H9 (cell line): ENCODE results near the gene LDB3. TPM values are rescaled to one million over a fixed set of nuclear protein-coding genes. Genes with fewer than 3 reads are reported as not detected.

ENCODE experiments used
- DNase-seq: peaks from one replicate; pipeline ENCODE4 v3.0.0-alpha.2; 2017
- H2AFZ ChIP-seq: one replicate; pipeline ENCODE4 v1.6.1; 2013; ENCODE audit warnings: mild to moderate bottlenecking, low read length, control low read depth, moderate library complexity
- H2AK5ac ChIP-seq: 2 replicates; pipeline ENCODE4 v1.6.1; 2013; ENCODE audit warnings: low read length, control low read depth, mixed read lengths; ENCODE audit not compliant: insufficient read length
- H2BK120ac ChIP-seq: one replicate; pipeline ENCODE4 v1.6.1; 2013; ENCODE audit warnings: low read depth, mild to moderate bottlenecking, low read length, control low read depth, inconsistent platforms; ENCODE audit not compliant: poor library complexity, severe bottlenecking
- H2BK12ac ChIP-seq: 2 replicates; pipeline ENCODE4 v1.6.1; 2013; ENCODE audit warnings: low read length, control low read depth, mixed read lengths, low read depth; ENCODE audit not compliant: insufficient read length
- H2BK15ac ChIP-seq: 2 replicates; pipeline ENCODE4 v1.6.1; 2013; ENCODE audit warnings: low read depth, low read length, control low read depth
- H2BK20ac ChIP-seq: one replicate; pipeline ENCODE4 v1.6.1; 2013; ENCODE audit warnings: low read depth, mild to moderate bottlenecking, low read length, control low read depth, inconsistent platforms; ENCODE audit not compliant: poor library complexity, severe bottlenecking
- H2BK5ac ChIP-seq: 2 replicates; pipeline ENCODE4 v1.6.1; 2013; ENCODE audit warnings: low read length, control low read depth, mixed read lengths; ENCODE audit not compliant: insufficient read length
- H3K14ac ChIP-seq: 2 replicates; pipeline ENCODE4 v1.6.1; 2013; ENCODE audit warnings: low read length, control low read depth; ENCODE audit not compliant: insufficient read depth
- H3K18ac ChIP-seq: 2 replicates; pipeline ENCODE4 v1.6.1; 2013; ENCODE audit warnings: low read depth, mild to moderate bottlenecking, mixed read lengths, low read length, control low read depth; ENCODE audit not compliant: insufficient read length
- H3K23ac ChIP-seq: 2 replicates; pipeline ENCODE4 v1.6.1; 2013; ENCODE audit warnings: low read length, control low read depth, mixed read lengths, low read depth; ENCODE audit not compliant: insufficient read length
- H3K23me2 ChIP-seq: 2 replicates; pipeline ENCODE4 v1.6.1; 2013; ENCODE audit warnings: low read depth, mild to moderate bottlenecking, mixed read lengths, low read length, control low read depth; ENCODE audit not compliant: insufficient read length, poor library complexity, severe bottlenecking
- H3K27ac ChIP-seq: 2 replicates; pipeline ENCODE4 v1.5.1; 2013; ENCODE audit warnings: low read length, control low read depth, mixed read lengths, low read depth; ENCODE audit not compliant: insufficient read length
- H3K27me3 ChIP-seq: 2 replicates; pipeline ENCODE4 v1.6.1; 2013; ENCODE audit warnings: low read length, control low read depth, inconsistent platforms; ENCODE audit not compliant: insufficient read depth
- H3K4ac ChIP-seq: 2 replicates; pipeline ENCODE4 v1.6.1; 2013; ENCODE audit warnings: low read depth, mild to moderate bottlenecking, control low read depth, inconsistent platforms, low read length, moderate library complexity
- H3K4me1 ChIP-seq: 2 replicates; pipeline ENCODE4 v1.6.1; 2013; ENCODE audit warnings: low read length, control low read depth, inconsistent platforms; ENCODE audit not compliant: insufficient read depth
- H3K4me2 ChIP-seq: 2 replicates; pipeline ENCODE4 v1.6.1; 2013; ENCODE audit warnings: low read length, control low read depth, mixed read lengths; ENCODE audit not compliant: insufficient read length, insufficient read depth
- H3K56ac ChIP-seq: 2 replicates; pipeline ENCODE4 v1.6.1; 2013; ENCODE audit warnings: low read depth, mild to moderate bottlenecking, mixed read lengths, low read length, control low read depth; ENCODE audit not compliant: insufficient read length
- H3K79me1 ChIP-seq: 2 replicates; pipeline ENCODE4 v1.6.1; 2013; ENCODE audit warnings: low read depth, mild to moderate bottlenecking, moderate library complexity, low read length, control low read depth, inconsistent platforms; ENCODE audit not compliant: insufficient read depth, poor library complexity, severe bottlenecking
- H3K79me2 ChIP-seq: 2 replicates; pipeline ENCODE4 v1.6.1; 2013; ENCODE audit warnings: low read length, control low read depth, inconsistent platforms; ENCODE audit not compliant: insufficient read depth
- H3K9ac ChIP-seq: 2 replicates; pipeline ENCODE4 v1.6.1; 2013; ENCODE audit warnings: low read length, control low read depth, mixed read lengths; ENCODE audit not compliant: insufficient read length; ENCODE audit errors: extremely low read depth
- H3K9me3 ChIP-seq: one replicate; pipeline ENCODE4 v1.6.1; 2013; ENCODE audit warnings: low read depth, low read length, inconsistent platforms; ENCODE audit not compliant: control insufficient read depth
- H3T11ph ChIP-seq: one replicate; pipeline ENCODE4 v1.6.1; 2013; ENCODE audit warnings: mild to moderate bottlenecking, low read length, control low read depth, inconsistent platforms
- H4K20me1 ChIP-seq: one replicate; pipeline ENCODE4 v1.6.1; 2013; ENCODE audit not compliant: control insufficient read depth, insufficient read length, insufficient read depth
- H4K5ac ChIP-seq: 2 replicates; pipeline ENCODE4 v1.6.1; 2013; ENCODE audit warnings: low read depth, mild to moderate bottlenecking, mixed read lengths, low read length, control low read depth; ENCODE audit not compliant: insufficient read length
- H4K8ac ChIP-seq: replicated peaks from 2 replicates; pipeline ENCODE4 v1.6.1; 2013; ENCODE audit warnings: low read length, control low read depth, mixed read lengths, low read depth; ENCODE audit not compliant: insufficient read length
- H4K91ac ChIP-seq: 2 replicates; pipeline ENCODE4 v1.6.1; 2013; ENCODE audit warnings: low read depth, mild to moderate bottlenecking, moderate library complexity, mixed read lengths, low read length, control low read depth; ENCODE audit not compliant: insufficient read length
- H3K27ac Mint-ChIP-seq, 3 experiments: 2 replicates in 2 of 3; 3 replicates in 1 of 3; pipeline ENCODE4 v1.8.0; 2020 to 2021; ENCODE audit warnings: mixed read lengths in 3 of 3, mild to moderate bottlenecking in 1 of 3, moderate library complexity in 1 of 3
- H3K27me3 Mint-ChIP-seq: 2 replicates; pipeline ENCODE4 v1.8.0; 2021; ENCODE audit warnings: low read depth, mild to moderate bottlenecking, moderate library complexity, mixed read lengths
- H3K36me3 Mint-ChIP-seq, 3 experiments: 2 replicates in 2 of 3; 3 replicates in 1 of 3; pipeline ENCODE4 v1.8.0; 2020 to 2021; ENCODE audit warnings: low read depth in 3 of 3, mixed read lengths in 3 of 3; ENCODE audit not compliant: insufficient read depth in 1 of 3
- H3K4me1 Mint-ChIP-seq, 2 experiments: 2 replicates each; pipeline ENCODE4 v1.8.0; 2020; ENCODE audit warnings: mixed read lengths in 2 of 2
- H3K4me3 Mint-ChIP-seq, 2 experiments: 2 replicates in 1 of 2; 3 replicates in 1 of 2; pipeline ENCODE4 v1.8.0; 2020 to 2021; ENCODE audit warnings: mild to moderate bottlenecking in 2 of 2, mixed read lengths in 2 of 2, moderate library complexity in 1 of 2
- H3K9me3 Mint-ChIP-seq, 2 experiments: 2 replicates in 1 of 2; 3 replicates in 1 of 2; pipeline ENCODE4 v1.8.0; 2020; ENCODE audit warnings: mild to moderate bottlenecking in 2 of 2, mixed read lengths in 2 of 2, moderate library complexity in 1 of 2
- WGBS: extraction: QIAGEN DNeasy Blood & Tissue Kit; methylation state at CpG from one replicate; pipeline ENCODE4 v1.1.7; 2013; ENCODE audit warnings: missing lambda C conversion rate, low lambda C conversion rate, mixed read lengths; ENCODE audit not compliant: insufficient read length; ENCODE audit errors: extremely low coverage; 5-methylcytosine and 5-hydroxymethylcytosine counted together
- total RNA-seq: library from RNA; stranded (reverse); gene quantifications from 2 replicates; pipeline ENCODE4 v1.2.1, GENCODE V29; 2021
- TF ChIP-seq, protein P1 (sequence below): fragments of 200-600 bp; sonication (generic); conservative IDR thresholded peaks from 3 replicates; pipeline ENCODE4 v1.8.0; 2021; ENCODE audit warnings: antibody characterized with exemption, mild to moderate bottlenecking

The LDB3 gene
- total RNA-seq, 1 experiment from 2014 or later = 0.17 TPM

DNA sequence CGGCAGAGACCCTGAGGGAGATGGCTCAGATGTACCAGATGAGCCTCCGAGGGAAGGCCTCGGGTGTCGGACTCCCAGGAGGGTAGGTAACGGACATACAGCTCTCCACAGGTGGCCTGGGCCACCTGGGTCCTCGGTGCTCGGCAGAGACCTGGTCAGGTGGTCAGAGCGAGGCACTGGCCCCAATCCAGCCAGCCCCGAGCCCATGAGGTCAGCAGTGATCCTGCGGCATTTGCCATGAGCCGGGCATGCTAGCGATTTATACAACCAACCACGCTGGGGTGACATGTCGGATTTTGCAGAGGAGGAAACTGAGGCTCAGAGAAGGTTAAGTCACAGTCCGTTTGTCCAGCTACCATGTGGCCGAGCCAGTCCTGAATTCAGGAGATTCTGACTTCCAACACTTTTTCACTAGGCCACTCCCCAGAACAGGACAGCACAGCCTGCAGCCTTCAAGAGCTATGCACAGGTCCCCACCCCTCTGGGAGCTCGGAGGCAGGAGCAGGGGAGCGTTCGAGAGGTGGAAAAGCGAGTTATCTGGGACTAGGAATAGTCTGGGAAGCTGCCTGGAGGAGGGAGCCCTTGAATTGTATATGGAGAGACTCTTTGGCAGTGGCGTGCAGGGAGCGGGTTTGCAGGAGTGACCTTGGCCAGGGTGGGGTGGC, 13.5 kb downstream of the LDB3 start:
- H4K5ac ChIP-seq = no peak overlapping the region
- H3K23me2 ChIP-seq = no peaks in the 10 kb centered on the region
- H3T11ph ChIP-seq = no peak overlapping the region
- H3K9ac ChIP-seq = no peak overlapping the region
- H3K36me3 Mint-ChIP-seq = no peaks in the 10 kb centered on the region
- no peak overlapping the region for H3K56ac ChIP-seq
- H4K20me1 ChIP-seq = no peaks in the 10 kb centered on the region
- TF ChIP-seq, protein P1, sequence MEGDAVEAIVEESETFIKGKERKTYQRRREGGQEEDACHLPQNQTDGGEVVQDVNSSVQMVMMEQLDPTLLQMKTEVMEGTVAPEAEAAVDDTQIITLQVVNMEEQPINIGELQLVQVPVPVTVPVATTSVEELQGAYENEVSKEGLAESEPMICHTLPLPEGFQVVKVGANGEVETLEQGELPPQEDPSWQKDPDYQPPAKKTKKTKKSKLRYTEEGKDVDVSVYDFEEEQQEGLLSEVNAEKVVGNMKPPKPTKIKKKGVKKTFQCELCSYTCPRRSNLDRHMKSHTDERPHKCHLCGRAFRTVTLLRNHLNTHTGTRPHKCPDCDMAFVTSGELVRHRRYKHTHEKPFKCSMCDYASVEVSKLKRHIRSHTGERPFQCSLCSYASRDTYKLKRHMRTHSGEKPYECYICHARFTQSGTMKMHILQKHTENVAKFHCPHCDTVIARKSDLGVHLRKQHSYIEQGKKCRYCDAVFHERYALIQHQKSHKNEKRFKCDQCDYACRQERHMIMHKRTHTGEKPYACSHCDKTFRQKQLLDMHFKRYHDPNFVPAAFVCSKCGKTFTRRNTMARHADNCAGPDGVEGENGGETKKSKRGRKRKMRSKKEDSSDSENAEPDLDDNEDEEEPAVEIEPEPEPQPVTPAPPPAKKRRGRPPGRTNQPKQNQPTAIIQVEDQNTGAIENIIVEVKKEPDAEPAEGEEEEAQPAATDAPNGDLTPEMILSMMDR = no peak
- DNase-seq = no peak
- no peak overlapping the region for H2BK5ac ChIP-seq
- WGBS = no CpG with 5 or more reads among the region's 22 CpGs
- H3K9me3 Mint-ChIP-seq = no peaks in the 10 kb centered on the region
- H3K27me3 Mint-ChIP-seq = no peaks in the 10 kb centered on the region
- no peak overlapping the region for H2AFZ ChIP-seq
- H3K27me3 ChIP-seq = no peaks in the 10 kb centered on the region
- H3K4me3 Mint-ChIP-seq = no peak overlapping the region
- no peak overlapping the region for H3K23ac ChIP-seq
- H3K18ac ChIP-seq = no peak overlapping the region
- H3K14ac ChIP-seq = no peak overlapping the region
- no peak overlapping the region; a peak in 2 of 7 replicates for H3K27ac Mint-ChIP-seq
- no peak overlapping the region for H2BK120ac ChIP-seq
- H4K91ac ChIP-seq = no peak overlapping the region
- H3K9me3 ChIP-seq = no peaks in the 10 kb centered on the region
- no peaks in the 10 kb centered on the region; the same call in 1 of the 2 replicates for H3K4me1 ChIP-seq
- H3K4me2 ChIP-seq = no peak overlapping the region
- H3K27ac ChIP-seq = no peak overlapping the region
- no peak overlapping the region for H2BK20ac ChIP-seq
- no peaks in the 10 kb centered on the region for H3K79me2 ChIP-seq
- no peak overlapping the region for H3K4ac ChIP-seq
- no peak overlapping the region for H2BK12ac ChIP-seq
- H3K4me1 Mint-ChIP-seq = peaks cover 21 to 27% of the 10 kb centered on the region in 2 experiments
- H3K79me1 ChIP-seq = no peaks in the 10 kb centered on the region
- no peak overlapping the region for H4K8ac ChIP-seq
- H2BK15ac ChIP-seq = no peak overlapping the region
- H2AK5ac ChIP-seq = no peak overlapping the region
